LNCAP (cell line): ENCODE measurements around the gene HMGN4.

Source experiments
- CTCF ChIP-seq: fragments of 450-650 bp; IDR thresholded peaks from 2 replicates; pipeline ENCODE4 v1.5.1; 2017; ENCODE audit warnings: mild to moderate bottlenecking

Gene HMGN4

GRCh38 chr6:26500102-26500501, 38.1 kb upstream of the HMGN4 start, which contains the start of gene BTN1A1:
Gene BTN1A1, plus strand, starts transcription at chr6:26500303. Its CDS starts 984 bp downstream, at chr6:26501287.
- no peak for TF ChIP-seq CTCF

- TF ChIP-seq CTCF, result no peak
These were observed 36.6 kb upstream of the HMGN4 start for GRCh38 chr6:26501482-26501986.

GRCh38 chr6:26502165-26502564, 36.0 kb upstream of the HMGN4 start:
- TF ChIP-seq CTCF, result no peak

- TF ChIP-seq CTCF, result no peak
These were observed 35.5 kb upstream of the HMGN4 start for GRCh38 chr6:26502626-26503025.

GRCh38 chr6:26507658-26508057, 30.5 kb upstream of the HMGN4 start:
- no peak for TF ChIP-seq CTCF

GRCh38 chr6:26514984-26515383, 23.2 kb upstream of the HMGN4 start:
- TF ChIP-seq CTCF, result no peak

- no peak for TF ChIP-seq CTCF
These were observed 21.4 kb upstream of the HMGN4 start for GRCh38 chr6:26516481-26517427.
